ENCODE data around the gene MYH7B.

Gene MYH7B

DNA sequence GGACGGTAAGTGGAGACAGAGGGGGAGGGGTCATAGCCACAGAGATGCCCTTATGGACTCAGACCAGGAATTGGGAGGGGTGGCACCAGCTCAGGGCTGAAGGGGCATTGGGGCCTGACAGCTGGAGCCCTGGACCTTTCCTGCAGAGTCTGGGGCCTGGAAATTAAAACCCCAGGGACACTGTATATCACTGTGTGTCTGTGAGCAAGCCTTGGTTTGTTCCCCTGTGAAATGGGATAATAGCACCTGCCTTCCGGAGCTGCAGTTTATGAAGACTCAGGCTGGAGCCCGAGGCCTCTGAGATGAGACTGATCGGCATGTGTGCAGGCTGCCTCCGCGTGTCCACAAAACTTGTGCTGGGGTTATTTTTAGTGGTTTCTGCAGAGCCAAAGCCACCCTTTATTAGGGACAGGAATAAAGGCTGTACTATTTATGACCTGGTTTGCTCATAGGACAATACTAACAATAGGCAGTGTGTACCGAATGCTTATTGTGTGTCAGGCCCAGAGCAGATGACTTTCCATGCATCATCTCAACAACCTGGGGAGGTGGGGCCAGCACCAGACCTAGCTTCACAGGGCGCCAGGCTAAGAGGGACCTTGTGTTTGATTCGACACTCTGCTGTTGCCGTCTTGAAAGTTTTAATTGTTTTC lies 22.6 kb downstream of the MYH7B start:
- DNase-seq: no peak

DNA sequence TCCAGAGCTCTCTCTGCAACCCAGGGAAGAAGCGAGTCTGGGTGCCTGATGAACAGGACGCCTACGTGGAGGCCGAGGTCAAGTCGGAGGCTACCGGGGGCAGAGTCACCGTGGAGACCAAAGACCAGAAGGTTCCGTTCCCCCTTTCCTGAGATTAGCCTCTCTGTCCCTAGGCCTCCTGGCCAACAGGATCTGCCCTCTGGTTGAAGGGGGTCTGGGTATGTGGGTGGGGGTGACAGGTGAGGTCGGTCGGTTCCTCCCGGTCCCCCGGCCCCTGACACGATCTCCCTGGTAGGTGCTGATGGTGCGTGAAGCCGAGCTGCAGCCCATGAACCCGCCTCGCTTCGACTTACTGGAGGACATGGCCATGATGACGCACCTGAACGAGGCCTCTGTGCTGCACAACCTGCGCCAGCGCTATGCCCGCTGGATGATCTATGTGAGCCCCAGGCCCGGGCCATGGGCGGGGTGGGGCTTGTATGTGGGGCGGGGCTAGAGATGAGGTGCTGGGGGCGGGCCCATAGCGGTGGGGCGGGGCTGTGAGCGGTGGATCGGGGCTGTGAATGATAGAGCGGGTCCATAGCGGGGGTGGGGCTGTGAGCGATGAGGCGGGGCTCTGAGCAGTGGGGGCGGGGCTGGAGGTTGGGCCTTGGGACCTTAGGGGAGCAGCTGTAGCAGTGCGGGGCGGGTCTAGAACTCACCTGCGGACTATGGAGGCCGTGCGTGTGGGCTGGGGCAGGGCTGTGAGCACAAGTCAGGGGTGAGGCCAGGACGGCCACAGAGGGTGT lies 23.9 kb downstream of the MYH7B start:
- no peak for DNase-seq

DNA sequence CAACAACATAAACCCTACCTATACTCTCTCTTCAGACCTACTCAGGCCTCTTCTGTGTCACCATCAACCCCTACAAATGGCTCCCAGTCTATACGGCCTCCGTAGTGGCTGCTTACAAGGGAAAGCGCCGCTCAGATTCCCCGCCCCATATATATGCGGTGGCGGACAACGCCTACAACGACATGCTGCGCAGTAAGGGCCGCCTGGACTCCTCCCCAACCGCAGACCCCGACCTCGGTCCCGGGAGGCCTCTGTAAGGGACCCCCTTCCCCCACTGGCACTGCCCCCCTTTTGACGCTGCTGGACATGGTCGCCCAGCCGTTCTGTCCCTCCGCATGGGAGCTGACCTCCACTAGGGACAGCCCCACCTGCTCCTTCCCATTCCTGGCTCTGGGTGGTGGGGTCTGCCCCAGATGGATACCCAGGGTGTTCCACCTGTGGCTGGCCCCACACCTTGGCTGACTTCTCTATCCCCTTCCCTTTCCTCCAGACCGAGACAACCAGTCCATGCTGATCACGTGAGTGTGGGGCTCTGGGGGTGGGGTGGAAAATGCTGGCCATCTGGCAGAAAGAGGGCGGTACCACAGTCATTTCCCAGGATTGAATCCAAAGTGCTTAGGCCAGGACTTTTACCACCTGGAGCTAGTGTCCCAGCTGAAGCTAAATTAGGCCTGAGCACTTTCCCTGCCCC lies 25.0 kb downstream of the MYH7B start:
- no peak for DNase-seq

DNA sequence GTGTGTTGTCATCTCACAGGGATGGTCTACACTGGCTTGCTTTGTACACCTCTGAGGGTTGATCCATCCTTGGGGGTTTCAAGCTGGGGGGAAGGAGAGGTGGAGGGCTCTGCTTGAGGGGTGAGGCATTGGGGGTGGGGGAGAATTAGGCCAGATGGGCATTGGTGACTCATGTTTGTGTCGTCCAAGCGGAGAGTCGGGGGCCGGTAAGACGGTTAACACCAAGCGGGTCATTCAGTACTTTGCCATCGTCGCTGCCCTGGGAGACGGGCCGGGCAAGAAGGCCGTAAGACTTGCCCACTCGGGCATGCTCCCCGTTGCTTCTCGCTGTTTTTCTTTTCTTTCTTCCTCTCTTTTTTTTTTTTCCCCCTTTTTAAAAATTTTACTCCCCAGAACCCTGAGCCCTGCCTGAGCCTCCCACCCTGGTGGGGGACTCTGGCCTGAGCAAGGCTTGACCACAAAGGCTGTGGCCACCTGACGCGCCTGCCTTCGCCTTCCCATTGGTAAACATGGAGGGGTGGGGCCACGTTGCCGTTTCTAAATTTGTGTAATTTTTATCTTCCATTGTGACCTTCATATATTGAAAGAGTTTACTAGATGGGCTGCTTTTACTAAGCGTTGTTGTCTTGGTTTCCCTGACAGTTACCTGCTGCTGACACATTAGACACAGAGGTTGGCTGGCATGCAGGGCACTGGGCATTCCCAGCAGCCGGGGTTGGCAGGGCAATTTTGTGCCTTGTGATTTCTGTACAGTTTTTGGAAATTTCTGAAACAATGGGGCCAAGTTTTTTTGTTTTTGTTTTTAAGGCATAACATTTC lies 26.8 kb downstream of the MYH7B start:
- no peak for DNase-seq

DNA sequence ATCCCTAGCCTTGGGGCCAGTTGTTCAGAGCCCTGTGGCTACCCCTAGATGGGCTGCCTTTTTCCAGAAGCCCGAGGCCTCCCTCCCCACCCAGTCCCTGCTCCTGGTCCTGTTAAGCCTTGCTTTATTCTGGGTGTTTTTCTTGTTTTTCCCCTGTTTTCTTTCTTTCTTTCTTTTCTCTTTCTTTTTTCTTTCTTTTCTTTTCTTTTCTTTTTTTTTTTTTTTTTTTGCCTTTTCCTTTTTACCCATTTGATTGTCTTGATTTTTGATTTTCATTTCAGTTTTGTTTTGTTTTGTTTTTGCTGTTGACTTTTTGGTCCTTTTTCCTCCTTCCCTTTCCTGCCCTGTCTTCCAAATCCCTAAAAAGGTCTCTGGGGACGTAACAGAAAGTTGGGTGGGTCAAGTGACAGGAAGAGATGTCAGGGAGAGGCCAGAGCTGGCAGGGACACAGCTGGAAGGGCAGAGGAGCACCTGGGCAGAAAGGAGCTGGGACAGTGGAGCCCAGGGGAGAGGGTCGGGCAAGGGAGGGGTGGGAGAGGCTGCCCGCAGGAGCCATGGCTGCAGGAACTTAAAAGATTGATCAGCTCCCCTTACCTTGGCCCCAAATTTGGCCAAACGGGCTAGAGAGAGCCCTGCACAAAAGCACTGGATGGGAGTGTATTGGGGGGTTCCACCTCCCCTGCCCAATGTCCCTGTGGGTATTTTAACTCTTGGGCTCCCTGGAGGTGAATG lies 27.6 kb downstream of the MYH7B start:
- DNase-seq: no peak

DNA sequence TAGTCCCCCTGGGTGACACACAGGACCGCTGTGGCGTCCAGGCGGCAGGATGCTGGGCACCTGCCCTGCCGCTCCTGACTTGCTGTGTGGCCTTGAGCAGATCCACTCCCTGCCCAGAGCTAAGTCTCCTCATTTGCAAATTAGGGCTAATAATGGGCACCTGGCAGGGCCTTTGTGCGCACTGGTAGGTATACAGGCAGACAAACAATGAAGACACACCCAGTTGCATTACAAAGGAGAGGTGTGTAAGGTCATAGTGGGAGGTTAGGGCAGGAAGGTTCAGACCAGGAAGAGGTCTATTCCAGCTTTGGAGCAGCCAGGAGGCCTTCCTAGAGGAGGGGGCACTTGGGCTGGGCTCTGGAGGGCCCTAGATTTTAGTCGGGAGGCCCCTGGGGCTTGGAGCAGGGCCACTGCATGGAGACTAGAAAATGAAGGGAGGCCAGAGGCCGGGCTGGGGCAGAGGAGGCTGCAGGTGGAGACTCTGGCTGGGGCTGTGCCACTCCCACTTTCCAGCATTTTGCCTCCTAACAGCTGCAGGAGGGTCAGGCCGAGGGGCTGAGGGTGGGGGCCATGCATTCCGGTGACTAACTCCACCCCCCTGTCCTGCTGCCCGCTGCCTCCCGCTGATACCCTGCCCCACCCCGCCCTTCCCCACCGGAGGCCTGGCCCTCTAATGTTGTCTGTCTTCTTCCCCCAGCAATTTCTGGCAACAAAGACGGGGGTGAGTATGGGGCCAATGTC lies 28.5 kb downstream of the MYH7B start:
- DNase-seq: no peak

DNA sequence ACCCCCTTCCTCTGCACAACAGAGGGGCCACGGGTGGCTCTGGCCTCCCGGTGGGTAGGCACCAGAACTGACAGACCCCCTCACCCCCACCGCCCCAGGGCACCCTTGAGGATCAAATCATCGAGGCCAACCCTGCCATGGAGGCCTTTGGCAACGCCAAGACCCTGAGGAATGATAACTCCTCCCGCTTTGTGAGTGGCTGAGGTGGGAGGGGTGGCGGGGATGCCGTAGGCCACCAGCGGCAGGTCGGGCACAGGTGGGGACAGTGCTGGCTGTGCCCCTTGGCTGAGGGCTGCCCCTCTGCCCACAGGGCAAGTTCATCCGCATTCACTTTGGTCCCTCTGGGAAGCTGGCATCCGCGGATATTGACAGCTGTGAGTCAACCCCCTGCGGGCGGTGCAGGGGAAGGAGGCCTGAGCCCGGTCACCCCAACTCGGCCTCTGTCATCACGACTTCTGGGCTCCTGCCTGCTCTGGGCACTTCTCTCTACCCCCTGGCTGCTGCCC lies 29.1 kb downstream of the MYH7B start:
- no peak for DNase-seq

DNA sequence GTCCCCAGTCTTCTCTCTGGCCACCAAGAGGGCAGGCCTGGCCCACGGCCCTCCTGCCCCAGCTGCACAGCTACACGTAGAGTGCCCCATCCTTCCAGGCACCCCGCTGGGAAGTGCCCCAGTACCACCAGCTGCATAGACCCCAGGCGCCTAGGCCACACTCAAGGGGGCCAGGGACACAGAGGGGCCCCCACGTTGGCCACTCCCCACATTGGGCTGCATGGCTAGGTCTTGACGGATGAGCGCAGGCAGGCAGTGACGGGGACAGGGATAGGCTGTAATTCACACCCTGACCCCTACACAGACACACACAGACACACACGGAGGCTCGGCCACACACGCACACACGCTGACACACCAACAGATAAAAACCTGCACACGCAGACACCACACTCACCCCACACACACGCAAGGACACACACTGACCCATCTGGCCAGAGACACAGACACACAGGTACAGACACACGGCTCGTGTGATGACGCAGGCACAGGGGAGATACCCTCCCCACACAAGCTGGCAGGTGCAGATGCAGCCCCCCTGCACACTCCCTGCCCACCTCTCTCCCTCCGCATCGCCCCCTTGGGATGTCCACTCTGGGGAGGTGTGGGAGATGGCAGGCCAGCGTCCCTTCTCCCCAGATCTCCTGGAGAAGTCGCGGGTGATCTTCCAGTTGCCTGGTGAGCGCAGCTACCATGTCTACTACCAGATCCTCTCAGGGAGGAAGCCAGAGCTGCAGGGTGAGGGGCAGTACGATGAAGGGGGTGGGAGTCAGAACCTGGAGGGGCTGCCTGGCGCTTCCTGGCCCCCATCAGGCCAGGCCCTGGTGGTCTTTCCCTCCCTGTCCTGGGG lies 30.0 kb downstream of the MYH7B start:
- no peak for DNase-seq

DNA sequence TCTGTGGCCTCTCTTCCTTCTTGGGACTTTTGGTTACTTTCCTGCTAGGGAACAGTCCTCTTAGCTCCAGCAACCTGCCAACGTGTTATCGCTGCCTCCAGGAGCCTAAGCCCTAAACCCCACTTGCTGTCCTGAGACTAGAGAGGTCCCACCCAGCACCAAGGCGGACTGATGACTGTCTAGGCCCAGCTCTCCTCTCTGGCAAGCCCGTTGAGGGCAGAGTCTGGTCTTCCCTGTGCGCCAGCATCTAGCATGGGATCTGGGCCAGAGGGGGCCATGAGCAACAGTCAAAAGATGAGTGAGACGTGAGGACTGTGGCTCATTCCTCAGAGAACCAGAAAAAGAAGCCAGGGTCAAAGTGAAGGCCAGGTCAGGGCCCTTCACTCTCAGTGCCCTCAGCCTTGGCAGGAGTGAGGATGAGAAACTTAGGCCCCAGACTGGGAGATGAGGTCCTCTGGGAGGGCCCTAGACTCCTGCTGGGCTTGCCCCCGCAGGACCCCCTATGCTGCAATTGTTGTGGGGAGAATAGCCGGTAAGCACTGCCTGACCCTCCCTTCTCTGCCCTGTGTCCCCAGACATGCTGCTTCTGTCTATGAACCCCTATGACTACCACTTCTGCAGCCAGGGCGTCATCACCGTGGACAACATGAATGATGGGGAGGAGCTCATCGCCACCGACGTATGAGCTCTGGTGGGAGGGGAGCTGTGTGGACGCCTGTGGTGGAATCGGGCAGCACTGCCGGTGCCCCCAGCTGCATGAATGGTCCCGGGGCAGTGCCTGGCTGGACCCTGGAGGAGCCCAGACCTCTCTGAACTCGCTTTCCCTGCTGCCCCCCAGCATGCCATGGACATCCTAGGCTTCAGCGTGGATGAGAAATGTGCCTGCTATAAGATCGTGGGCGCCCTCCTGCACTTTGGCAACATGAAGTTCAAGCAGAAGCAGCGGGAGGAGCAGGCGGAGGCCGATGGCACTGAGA lies 30.9 kb downstream of the MYH7B start:
- DNase-seq: no peak

DNA sequence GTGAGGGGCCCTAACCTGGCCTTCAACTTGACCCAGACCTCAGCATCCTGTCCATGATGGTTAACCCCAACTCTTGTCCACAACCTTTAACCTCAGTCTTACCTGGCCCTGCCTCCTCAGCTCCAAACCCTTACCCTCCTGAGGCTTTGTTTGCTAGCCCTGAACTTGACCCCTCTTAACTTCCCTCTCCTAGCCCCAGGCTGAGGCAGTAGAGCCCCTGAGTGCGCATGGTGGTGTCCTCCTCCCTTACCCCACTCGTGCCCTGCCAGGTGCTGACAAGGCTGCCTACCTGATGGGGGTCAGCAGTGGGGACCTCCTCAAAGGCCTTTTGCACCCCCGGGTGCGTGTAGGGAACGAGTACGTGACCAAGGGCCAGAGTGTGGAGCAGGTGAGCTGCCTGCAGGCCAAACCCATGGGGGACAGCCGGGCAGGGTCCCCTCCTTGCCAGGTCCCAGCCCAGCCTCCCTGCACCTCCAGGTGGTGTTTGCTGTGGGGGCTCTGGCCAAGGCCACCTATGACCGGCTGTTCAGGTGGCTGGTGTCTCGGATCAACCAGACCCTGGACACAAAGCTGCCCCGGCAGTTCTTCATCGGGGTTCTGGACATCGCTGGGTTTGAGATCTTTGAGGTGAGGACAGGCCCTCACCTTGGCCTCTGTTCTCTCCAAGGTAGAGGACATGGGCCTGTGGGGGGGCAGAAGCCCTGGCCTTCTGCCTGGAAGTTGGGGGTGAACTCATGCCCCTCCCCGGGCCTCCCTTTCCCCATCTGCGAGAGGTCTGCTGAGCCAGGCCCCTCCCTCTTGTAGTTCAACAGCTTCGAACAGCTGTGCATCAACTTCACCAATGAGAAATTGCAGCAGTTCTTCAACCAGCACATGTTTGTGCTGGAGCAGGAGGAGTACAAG lies 31.9 kb downstream of the MYH7B start:
- no peak for DNase-seq

DNA sequence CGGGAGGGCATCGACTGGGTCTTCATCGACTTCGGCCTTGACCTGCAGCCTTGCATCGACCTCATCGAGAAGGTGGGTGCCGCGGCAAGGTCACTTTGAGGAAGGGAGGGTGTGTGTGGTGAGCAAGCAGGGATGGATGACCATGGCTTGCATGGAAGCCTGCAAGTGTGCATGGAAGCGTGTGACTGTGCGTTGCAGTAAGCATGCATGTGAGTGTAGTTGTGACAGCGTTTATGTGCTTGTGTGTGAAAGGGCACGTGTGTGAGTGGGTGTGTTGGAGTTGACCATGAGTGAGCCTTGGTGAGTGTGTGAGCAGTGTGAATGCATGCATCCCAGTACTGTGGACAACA lies 32.5 kb downstream of the MYH7B start:
- DNase-seq: no peak

DNA sequence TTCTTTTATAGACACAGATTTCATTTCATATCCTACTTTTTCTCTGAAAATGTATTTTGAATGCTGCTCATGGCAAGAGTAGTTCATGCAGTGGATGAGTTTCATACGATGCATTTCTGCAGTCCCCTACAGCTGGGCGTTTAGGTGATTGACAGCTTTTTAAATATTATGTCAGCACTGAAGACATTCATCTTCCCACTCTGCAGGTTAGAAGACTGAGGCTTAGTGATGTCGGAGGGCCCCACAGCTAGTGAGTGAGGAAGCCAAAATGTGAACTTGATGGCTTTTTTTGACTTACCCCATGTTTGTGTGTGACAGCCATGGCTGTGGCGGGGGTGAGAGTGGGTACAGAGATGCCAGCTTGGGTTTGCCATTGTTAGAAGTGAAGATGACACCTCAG lies 33.5 kb downstream of the MYH7B start:
- no peak for DNase-seq

DNA sequence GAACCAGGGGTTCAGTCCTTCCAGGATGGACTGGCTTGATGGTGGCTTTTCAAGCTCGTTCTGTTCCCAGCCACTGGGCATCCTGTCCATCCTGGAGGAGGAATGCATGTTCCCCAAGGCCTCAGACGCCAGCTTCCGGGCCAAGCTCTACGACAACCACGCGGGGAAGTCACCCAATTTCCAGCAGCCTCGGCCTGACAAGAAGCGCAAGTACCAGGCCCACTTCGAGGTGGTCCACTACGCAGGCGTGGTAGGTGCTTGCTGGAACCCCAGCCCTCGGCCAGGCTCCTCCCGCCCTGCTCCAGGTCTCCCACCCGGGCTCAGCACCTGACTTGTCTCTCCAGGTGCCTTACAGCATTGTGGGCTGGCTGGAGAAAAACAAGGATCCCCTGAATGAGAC lies 34.0 kb downstream of the MYH7B start:
- DNase-seq: no peak

DNA sequence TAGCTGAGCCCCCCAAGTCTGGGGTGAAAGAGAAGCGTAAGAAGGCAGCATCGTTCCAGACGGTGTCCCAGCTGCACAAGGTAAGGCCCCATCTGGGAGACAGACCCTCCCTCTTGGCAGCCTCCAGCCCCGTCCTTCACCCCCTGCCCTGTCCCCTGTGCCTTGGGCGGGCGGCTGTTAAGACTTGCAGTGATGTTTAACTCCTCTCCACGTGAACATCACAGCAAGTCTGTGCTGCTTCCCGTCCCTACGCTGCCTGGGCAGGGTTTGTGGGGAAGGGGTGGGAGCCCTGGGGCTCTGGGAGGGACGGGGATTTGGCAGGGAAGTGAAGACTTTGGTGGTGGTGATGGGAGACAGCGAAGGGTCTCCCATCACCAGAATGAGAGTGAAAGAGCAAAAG lies 34.6 kb downstream of the MYH7B start:
- no peak for DNase-seq

DNA sequence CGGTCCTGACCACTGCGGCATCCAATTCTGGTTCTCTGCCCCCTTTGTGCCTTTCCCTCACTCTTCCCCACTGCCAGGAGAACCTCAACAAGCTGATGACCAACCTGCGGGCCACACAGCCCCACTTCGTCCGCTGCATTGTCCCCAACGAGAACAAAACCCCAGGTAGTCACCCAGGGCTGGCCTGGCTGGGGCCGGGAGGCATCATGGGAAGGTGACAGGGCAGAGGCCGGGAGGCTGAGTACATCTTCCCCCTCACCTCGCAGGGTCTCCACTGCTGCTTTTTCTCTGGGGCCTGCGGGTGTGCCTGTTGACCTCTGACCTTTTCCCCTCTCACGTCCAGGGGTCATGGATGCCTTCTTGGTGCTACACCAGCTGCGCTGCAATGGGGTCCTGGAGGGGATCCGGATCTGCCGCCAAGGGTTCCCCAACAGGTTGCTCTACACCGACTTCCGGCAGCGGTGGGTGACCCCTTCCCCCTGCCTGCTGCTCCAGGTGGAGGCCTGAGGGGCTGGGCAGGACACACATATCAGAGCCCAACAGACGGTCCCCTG lies 35.1 kb downstream of the MYH7B start:
- no peak for DNase-seq

DNA sequence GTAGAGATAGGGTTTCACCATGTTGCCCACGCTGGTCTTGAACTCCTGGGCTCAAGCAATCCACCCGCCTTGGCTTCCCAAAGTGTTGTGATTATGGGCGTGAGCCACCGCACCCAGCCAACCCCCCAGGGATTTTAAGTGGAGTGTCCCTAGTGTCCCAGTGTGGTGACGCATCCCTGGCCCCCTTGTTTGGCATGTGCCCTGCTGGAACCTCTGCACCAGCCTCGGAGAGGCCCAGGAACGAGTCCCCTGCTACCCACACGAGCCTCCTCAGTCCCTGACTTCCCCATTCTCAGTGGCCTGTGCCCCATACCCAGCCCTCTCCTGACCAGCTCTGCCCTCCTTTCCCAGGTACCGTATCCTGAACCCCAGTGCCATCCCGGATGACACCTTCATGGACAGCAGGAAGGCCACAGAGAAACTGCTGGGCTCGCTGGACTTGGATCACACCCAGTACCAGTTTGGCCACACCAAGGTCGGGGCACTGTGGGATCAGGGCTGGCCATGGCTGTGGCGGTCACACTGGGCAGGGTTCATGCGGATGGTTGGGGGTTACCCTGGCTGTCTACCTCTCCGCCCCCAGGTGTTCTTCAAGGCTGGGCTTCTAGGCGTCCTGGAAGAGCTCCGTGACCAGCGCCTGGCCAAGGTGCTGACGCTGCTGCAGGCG lies 37.2 kb downstream of the MYH7B start:
- no peak for DNase-seq

DNA sequence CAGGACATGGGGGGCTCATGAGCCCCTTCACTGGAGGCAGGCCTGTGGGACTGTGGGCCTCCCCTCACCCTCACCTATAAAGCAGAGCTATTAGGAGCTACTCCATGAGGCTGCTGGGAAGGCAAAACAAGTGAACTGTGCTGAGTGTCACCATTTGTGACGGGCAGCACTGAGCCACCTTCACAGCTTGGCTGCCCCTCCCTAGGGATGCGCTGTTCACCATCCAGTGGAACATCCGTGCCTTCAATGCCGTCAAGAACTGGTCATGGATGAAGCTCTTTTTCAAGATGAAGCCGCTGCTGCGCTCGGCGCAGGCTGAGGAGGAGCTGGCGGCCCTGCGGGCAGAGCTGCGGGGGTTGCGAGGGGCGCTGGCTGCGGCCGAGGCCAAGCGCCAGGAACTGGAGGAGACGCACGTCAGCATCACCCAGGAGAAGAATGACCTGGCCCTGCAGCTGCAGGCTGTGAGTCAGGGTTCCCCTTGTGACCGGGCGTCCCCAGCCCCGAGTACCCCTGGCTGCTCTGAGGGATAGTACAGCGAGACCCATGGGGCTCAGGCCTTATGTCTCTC lies 38.4 kb downstream of the MYH7B start:
- DNase-seq: no peak

All from activated naive CD4-positive, alpha-beta T cell (primary cell).